Stimulated activated CD8-positive, alpha-beta memory T cell treated with anti-CD3 and anti-CD28 coated beads, Interleukin-15, amount 100 ng/mL, for 4 hours (primary cell): ENCODE data around the gene PRKCB.

ENCODE experiments used
- DNase-seq, 2 donors: peaks; one replicate each; pipeline ENCODE4 v3.0.0-alpha.2; 2020; ENCODE audit warnings: low read depth in 2 of 2

PRKCB gene

GRCh38 chr16:23835390-23836077 lies at the start of gene PRKCB:
Gene PRKCB (plus strand): TSS chr16:23835983.
- peak; percentile 69 to 82 for DNase-seq

DNA sequence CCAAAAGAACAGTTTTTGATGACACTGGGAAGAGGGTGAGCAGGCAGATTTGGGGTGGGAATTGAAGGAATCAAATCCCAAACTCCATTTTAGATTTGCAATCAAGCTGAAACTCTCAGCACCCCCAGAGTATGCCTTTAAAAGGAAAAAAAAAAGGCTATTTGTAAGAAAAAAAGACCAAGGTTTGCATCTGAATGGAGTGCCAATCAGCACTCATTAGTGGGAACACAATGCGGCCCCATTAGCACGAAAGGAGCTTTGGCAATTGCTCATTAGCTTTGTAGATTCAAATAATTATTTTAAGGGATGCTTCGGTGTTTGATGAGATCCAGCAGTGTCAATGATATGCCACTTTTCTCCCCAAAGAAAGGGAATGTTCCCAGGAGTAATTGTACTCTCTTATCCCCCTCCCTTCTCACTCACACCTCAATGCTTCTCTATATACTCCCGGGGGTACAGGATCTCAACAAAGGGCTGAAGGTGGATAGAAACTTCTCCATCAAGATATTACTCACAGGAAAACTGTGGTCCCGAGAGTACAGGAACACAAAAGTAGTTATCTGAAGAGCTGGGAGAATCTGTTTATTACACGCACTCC lies 48.7 kb upstream of the PRKCB start:
- DNase-seq: no peak

- no peak for DNase-seq
Measured at GRCh38 chr16:23788685-23789084, 47.1 kb upstream of the PRKCB start.

DNA sequence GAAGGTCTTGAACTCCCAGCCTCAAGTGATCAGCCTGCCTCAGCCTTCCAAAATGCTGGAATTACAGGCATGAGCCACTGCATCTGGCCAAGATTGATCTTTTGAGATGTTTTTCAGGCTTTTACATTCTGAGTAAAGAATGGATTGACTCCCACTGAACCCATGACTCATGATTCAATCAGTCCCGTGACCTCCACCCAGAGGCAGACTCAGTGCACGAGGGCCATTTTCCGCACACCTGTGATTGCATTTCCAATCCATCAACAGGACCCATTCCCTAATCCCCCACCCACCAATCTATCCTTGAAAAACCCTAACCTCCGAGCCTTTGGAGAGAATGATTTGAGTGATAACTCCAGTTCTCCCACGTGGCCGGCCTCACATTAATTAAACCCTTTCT lies 40.4 kb upstream of the PRKCB start:
- no peak for DNase-seq

GRCh38 chr16:23796941-23797340 lies 38.8 kb upstream of the PRKCB start:
- no peak for DNase-seq

- peak; percentile 45 to 51 for DNase-seq
Measured at GRCh38 chr16:23801378-23801777, 34.4 kb upstream of the PRKCB start.

- DNase-seq: no peak
Measured at GRCh38 chr16:23802776-23803175, 33.0 kb upstream of the PRKCB start.

GRCh38 chr16:23803591-23804123 lies 32.1 kb upstream of the PRKCB start:
- DNase-seq: peak; percentile 29 to 59

- DNase-seq: no peak
Measured at GRCh38 chr16:23807028-23807427, 28.8 kb upstream of the PRKCB start.

DNA sequence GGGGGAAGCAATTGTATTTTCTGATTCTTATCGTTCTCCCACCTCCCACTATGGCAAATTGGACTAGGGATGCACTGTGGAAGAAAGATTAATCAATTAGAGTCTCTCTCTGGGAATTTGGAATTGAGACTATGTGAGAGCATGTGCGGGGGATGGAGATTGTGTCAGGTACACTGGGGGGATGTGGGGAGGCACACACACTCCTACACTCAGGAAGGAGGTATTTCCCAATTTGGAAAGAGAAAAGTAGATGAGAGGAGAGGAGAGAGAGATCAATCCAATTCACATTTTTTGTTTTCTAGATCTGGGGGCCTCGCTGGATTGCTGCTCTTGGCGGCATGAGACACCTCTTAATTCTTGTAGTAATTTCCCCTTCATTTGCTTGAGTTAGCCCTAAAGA lies 14.3 kb upstream of the PRKCB start:
- no peak for DNase-seq

DNA sequence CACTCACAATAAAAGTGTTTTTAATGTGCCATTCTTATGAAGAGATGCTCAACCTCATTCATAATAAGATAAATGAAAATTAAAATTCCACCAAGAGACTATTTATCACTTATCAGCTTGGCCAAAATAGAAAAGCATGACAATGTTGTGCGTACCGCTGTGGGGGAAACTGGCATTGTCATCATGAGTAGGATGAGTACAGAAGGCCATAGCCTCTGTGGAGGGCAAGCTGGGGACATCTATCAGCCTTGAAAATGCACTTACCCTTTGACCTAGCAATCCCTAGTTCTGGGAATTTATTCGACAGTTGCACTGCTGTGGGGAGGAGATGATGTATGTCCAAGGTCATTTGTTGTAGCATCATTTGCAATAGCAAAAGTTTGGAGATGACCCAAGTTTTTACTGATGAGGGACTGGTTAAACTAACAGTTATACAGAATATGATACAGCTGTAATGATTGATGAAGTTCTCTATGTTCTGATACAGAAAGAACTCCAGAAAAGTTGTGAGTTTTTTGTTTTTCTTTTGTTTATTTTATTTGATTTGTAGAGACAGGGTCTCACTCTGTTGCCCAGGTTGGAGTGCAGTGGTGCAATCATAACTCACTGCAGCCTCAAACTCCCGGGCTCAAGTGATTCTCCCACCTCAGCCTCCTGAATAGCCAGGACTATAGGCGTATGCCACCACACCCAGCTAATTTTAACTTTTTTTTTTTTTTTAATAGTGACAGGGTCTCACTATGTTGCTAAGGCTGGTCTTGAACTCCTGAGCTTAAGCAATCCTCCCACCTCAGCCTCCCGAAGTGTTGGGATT lies 13.7 kb upstream of the PRKCB start:
- no peak for DNase-seq

GRCh38 chr16:23823475-23824384 lies 12.1 kb upstream of the PRKCB start:
- DNase-seq: no peak

DNA sequence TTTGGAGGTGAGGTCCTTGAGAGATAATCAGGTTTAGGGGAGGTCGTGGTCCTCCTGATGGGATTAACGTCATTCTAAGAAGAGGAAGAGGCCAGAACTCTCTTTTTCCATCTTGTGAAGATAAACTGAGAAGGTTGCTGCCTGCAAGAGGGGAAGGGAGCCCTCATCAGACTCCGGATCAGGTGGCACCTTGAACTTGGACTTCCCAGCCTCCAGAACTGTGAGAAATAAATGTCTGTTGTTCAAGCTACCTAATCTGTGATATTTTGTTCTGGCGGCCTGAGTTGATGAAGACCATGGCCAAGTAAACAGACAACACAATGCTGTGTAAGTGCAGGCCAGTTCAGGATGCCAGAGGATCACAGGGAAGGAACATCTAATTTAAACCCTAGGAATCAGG lies 10.9 kb upstream of the PRKCB start:
- no peak for DNase-seq

- no peak for DNase-seq
Measured at GRCh38 chr16:23826528-23827045, 9.2 kb upstream of the PRKCB start.

GRCh38 chr16:23827057-23827456 lies 8.7 kb upstream of the PRKCB start:
- no peak for DNase-seq

GRCh38 chr16:23829454-23829853 lies 6.3 kb upstream of the PRKCB start:
- no peak for DNase-seq

DNA sequence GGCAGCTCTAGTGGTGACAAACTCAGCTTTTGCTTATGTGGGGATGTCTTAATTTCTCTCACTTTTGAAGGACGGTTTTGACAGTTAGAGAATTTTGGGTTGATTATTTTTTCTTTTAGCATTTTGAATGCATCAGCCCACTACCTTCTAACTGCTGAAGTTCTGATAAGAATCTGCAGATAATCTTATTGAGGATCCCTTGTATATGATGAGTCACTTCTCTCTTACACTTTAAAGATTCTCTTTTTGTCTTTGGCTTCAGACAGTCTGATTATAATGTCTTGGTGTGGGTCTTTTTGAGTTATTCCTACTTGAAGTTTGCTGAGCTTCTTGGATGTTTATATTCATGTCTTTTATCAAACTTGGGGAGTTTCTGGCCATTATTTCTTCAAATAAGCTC lies 5.5 kb upstream of the PRKCB start:
- no peak for DNase-seq

GRCh38 chr16:23832882-23833281 lies 2.9 kb upstream of the PRKCB start:
- no peak for DNase-seq

- DNase-seq: no peak
Measured at GRCh38 chr16:23833504-23833903, 2.3 kb upstream of the PRKCB start.

DNA sequence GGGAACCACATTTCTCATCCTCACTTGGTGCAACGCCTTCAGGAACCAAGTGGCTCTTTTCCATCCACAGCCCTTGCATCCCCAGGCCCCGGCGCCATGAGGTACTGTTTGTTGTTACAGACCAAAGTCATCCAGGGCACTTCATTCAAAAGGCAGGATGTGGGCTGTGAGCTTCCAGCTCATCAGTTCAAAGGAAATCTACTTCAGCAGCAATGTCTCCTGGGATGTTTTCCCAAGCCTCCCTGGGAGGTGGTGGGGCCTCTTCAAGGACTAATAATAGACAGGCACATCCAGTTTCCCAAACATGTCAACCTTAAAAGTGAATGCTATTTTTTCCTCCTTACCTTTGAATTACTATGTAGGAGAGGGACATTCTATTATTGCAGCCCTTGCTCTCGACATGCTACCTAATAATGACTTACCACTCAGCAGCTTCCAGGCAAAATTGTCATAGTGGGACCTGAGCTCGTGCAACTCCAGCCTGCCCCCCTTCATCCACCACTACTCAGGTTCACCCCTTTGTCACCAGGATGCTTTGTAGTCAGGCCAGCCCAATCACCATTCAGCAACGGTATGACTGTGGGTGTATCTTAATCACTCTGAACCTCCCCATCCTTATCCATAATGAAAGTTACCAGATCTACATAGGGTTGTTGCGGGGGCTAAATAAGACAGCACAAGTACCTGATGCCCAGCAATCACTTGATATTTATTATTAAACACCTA lies 1.7 kb upstream of the PRKCB start:
- no peak for DNase-seq

- no peak for DNase-seq
Measured at GRCh38 chr16:23836078-23836403, 258 bp downstream of the PRKCB start.
